Esophagus mucosa (tissue), 1 donor: ENCODE results near the gene SHANK3. TPM values are rescaled to one million over a fixed set of nuclear protein-coding genes. Genes with fewer than 3 reads are reported as not detected.

Experiments used
- ATAC-seq: fragments of 200-7000 bp; cut with Tn5 transposase; one replicate; pipeline ENCODE4 v1.9.1; 2020
- total RNA-seq: library from RNA; stranded (reverse); gene quantifications from one replicate; pipeline ENCODE4 v1.2.4, GENCODE V29; 2023
- donor health status: DM: yes; HTN: yes; CAD: no.

Gene SHANK3
- total RNA-seq, 1 donor from 2014 or later: 5.9 TPM

DNA sequence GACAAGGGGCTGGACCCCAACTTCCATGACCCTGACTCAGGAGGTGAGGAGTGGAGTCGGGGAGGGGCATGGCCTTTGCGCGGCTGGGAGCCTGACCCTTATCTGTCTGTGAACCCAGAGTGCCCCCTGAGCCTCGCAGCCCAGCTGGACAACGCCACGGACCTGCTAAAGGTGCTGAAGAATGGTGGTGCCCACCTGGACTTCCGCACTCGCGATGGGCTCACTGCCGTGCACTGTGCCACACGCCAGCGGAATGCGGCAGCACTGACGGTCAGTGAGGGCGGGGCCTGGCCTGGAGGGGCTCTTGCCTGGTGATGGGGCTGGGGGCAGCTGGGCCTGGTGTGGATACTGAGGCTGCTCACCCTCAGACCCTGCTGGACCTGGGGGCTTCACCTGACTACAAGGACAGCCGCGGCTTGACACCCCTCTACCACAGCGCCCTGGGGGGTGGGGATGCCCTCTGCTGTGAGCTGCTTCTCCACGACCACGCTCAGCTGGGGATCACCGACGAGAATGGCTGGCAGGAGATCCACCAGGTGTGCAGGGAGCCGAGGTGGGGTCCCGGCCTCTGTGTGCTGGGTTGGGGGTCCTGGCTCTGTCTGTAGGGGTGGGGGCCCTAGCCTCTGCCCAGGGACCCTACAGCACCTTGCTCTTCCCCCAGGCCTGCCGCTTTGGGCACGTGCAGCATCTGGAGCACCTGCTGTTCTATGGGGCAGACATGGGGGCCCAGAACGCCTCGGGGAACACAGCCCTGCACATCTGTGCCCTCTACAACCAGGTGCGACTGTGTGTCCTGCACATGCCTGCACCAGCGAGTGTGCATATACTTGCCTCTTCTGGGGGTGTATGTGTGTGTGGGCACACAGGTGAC is 6.3 kb downstream of the SHANK3 start:
- ATAC-seq: no peak

DNA sequence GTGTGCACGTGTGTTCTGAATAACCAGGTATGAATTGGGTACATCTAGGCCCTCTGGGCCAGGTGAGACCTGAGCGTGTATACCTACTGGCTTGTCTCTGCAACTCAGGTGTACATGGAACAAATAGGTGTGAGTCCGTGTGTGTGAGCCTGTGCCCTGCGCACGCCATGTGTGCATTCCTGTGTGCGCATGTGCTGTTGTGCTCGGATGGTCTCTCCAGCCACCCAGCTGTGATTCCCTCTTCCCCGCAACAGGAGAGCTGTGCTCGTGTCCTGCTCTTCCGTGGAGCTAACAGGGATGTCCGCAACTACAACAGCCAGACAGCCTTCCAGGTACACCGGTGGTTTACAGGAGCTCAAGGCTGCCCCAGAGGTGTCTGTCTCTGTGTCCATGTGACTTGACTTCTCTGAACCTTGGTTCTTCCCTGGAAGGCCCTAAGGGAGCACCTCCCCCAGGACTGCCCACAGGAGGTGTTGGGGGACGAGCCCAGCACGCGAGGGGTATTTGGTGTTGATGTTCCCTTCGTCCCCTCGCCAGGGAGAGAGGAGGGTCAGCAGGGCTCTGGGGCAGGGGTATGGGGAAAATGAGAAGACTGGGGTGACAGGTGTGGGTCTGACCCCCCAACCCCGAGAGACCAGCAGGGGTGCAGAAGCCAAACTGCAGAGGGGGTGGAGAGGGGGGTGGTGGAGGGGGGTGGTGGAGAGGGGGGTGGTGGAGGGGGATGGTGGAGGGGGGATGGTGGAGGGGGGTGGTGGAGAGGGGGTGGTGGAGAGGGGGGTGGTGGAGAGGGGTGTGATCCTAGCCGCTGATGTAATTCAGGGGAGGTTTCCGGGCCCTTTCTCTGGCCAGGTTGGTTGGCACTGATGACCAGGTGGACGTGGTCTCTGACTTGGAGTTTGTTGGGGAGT is 10.7 kb downstream of the SHANK3 start:
- ATAC-seq: peak; percentile 57

DNA sequence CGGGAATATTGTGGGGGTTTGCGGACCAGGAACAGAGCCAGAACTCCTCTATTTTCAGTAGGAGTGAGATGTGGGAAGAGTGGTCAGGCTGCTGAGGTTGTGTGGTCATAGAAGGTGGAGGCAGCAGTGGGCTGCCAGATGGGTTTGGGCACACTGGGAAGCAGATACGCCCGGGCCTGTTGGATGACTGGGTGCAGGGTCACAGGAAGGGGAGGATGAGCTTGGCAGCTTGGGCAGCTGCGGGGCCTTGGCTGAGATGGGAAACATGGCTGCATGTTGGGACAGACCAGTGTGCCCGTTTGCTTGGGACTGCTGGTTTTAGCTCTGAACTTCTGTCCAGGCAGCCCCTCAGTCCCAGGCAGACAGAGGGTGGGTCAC is 11.4 kb downstream of the SHANK3 start:
- peak; percentile 69 for ATAC-seq

DNA sequence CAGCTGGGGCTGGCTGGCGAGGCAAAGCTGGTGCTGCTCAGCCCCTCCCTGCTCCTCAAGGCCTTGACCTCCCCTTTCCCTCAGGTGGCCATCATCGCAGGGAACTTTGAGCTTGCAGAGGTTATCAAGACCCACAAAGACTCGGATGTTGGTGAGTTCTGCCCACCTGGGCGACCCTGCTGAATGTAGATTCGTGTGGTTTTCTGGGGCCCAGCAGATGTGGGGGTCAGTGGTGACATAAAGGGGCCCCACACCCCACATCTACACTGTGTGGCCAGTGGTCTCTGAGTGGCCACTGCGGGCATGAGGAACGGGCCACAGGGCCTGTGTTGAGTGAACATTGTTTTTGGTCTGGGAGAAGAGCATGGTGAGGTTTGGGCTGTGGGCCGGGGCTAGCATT is 11.9 kb downstream of the SHANK3 start:
- ATAC-seq: peak; percentile 33

DNA sequence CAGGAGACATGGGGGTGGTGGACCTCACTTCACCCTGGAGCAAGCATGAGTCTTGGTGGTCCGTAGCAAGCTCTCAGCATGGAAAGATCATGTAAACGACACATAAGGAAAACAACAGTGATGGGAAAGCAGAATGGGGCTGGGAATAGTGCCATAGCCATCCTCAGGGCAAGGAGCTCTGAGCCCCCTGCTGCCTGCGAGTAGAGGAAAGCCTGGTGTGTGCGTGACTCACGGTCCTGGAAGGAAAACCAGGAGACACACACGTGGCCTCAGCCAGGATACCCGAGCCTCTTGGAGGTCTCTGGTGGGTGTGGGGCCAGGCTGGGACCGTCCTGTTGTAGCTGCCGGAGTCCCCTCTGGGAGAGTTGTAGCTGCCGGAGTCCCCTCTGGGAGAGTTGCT is 12.4 kb downstream of the SHANK3 start:
- ATAC-seq: no peak

DNA sequence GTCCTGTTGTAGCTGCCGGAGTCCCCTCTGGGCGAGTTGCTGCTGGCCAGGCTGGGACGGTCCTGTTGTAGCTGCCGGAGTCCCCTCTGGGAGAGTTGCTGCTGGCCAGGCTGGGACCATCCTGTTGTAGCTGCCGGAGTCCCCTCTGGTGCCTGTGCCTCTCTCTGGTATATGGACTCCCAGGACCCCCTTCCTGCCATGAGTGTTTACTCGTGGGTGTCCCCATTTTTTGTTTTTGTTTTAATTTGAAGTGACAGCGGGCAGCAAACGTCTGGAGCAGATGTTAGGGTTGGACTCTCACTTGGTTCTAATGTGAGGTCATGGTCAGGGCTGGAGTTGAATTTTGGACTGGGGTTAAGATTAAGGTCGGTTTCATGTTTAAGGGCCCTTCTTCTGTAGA is 14.2 kb downstream of the SHANK3 start:
- no peak for ATAC-seq

DNA sequence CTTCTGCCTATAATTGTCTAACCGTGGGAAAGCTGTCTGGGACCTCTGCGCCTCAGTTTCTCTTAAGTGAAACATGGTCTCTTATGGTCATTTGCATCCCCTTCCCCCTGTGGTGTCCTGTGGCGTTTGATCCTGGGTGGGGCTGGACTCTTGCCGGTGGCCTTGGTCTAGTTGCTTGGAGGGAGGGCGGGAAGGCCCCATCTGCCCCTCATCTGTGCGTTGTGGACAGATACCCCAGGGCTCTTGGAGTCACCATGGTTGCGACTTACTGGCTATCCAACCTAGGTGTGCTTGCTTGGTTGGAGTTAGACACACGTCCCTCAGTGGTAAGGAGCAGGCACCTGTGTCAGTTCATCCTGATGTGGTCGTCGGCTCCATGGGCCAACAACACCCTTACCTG is 15.2 kb downstream of the SHANK3 start:
- ATAC-seq: no peak

DNA sequence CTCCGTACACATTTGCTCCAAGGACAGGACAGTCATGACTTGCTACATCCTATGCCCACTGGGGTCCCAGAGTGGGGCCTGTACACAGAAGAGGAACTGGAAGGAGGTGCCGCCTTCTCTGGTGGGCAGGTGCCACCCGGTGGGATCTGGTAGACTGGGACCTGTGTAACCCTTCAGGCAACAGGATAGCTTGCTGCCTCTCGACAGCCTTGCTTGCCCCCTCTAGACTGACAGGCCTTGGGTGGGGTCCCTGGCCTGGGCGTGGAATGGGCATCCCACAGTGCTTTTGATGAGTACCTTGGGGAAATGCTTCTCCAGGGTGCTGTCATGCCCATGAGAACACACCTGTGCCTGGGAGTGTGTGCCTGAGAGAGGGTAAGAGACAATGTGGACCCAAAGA is 15.8 kb downstream of the SHANK3 start:
- ATAC-seq: peak; percentile 29

DNA sequence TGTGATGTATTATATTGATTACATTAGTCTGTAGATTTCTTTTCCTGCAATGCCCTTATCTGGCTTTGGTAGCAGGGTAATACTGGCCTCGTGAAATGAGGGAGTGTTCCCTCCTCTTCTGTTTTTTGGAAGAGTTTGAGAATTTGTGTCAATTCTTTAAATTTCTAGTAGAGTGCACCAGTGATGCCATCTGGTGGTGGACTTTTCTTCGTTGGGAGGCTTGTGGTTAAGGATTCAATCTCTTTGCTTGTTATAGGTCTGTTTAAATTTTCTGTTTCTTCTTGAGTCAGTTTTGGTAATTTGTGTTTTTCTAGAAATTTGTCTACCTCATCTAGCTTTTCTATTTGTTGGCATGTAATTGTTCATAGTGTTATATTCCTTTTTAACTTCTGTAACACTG is 18.9 kb downstream of the SHANK3 start:
- no peak for ATAC-seq

DNA sequence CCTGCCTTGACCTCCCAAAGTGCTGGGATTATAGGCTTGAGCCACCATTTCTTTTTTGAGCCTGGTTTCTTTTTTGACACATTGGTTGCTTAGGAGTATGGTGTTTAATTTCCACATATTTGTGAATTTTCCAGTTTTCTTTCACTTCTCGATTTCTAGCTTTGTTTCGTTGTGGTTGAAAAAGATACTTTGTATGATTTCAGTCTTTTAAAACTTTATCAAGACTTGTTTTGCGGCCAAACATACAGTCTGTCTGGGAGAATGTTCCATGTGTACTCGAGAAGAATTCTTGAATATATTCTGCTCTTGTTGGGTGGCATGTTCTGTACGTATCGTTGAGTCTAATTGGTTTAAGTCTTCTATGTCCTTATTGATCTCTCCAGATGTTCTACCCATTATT is 20.8 kb downstream of the SHANK3 start:
- ATAC-seq: no peak

DNA sequence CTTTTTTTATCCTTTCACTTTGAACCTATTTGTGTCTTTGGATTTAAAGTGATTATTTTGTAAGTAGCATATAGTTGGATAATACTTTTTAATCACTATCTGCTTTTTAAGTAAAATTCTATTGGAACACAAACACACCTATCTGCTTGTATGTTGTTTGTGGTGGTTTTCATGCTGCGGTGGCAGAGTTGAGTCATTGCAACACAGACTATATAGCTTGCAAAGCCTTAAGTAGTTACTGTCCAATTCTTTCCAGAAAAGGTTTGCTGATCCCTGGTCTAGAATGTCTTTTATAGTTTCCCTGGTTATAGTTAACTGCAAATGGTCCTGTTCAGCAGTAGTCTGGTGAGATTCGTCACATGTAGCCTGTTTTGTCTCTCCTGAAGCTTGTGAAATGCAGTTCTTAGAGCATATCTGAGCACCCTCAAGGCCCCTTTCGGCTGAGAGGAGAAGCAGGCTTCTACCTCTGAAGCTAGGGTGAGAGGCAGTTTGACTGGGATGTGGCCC is 21.5 kb downstream of the SHANK3 start:
- no peak for ATAC-seq

DNA sequence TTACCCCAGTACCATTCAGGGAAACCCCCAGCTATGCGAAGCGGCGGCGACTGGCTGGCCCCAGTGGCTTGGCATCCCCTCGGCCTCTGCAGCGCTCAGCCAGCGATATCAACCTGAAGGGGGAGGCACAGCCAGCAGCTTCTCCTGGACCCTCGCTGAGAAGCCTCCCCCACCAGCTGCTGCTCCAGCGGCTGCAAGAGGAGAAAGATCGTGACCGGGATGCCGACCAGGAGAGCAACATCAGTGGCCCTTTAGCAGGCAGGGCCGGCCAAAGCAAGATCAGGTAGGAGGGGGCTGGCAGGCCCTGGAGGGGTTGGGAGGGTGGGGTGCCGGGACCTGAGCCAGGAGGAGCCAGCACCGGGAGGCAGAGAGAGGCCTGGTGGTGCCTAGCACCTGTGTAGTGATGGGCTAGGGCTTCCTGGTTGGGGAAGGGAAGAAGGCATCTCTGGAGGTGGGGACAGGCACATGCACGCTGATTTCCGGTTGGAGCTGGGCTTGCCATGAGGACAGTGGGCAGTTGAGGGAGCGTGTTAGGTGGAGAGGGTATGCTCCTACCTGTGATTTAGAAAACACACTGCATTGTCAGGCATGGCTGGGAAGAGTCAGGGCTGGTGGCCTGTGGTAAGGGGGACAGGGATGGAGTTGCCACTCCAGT is 22.3 kb downstream of the SHANK3 start:
- peak; percentile 10 for ATAC-seq

DNA sequence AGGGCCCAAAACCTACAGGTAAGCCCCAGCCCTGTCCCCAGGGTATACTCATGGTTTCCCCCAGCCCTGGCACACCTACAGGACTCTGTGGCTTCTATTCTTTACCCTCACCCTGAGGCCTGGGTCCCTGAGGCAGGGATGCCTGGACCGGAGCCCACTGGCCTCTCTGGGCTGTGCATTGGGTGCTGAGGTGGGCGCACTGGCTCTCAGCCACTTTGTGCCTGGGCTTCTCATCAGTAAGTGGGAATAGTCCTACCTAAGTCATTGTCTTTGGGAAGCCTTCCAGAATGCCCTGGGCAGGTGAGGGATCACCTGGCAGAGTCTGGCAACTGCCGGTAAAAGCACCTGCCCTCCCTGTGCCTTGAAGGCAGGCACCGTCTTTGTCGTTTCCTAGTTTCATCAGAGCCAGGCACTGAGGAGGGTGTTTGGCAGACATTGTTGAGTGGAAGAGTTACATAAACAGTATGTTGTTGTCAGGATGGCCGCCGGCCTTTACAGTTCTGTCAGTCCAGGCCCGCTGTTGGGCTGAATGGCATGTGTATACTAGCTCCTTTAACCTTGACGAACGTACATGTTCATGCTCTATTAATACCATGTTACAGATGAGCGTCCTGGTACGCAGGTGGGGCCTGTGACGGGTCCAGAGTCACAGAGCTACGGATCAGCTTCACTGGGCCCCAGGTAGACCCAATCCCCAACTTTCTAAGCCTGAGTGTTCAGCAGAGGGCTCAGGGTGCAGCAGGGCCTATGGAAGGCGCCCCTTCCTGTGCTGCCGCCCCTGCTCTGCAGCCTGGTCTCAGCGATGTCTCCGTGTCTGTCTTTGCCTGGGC is 23.0 kb downstream of the SHANK3 start:
- peak; percentile 62 for ATAC-seq

DNA sequence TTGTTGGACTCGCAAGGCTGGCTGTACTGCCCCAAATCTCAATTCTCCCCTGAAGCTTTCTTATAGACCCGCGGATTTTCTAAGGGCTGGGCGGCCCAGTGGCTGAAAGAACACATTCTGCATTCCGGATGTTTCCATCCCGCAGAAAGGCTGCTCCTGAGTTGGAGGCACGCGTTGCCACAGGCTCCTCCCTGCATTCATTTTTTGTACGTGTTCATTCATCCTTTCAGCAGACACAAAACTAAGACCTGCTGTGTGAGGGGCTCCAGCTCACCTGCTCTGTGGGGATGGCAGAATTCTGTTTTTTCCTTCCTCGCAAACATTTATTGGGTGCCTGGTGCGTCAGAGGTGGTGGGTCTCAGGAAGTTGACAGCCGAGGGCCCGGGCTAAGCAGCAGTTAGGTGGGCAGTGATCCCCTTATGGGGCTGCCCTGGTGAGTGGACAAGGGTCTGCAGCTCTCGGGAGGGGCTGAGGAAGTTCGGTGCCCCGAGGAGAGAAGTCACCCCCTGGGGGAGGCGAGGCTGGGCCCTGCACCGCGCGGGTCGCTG is 23.7 kb downstream of the SHANK3 start:
- peak; percentile 4 for ATAC-seq

DNA sequence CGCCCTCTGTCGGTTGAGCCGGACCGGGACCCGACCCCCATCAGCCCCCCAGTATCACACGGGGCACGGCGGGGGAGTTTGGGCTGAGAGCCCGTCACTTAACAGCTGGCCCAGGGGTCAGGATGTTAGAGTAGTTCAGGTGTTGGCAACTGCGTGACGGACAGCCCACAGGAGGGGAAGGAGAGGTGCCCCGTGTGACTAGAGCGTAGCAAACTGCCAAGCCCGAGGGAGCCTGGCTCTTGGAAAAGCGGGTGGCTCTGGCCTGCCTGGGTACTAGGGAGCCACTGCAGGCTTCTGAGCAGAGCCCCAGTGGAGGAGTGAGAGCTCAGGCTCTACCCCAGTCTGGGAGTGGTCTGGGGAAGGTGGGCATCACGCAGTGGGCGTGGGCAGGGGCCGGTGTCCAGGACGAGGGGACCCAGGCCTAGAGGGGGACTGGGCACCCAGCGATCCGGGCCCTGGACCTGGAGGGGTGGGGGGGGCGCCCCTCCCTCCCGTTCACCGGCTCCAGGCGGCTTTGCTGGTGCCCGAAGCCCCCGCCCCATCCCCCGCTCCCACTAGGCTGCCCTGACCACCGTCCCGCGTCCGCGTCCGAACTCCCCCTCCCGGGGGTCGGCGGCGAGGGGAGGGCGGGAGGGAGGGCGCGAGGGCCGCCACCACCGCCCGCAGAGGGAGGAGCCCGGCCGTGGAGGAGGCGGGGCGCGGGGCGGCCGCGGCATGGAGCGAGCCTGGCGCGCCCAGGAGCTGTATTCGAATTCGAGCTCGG is 24.4 kb downstream of the SHANK3 start:
- peak; percentile 26 for ATAC-seq

DNA sequence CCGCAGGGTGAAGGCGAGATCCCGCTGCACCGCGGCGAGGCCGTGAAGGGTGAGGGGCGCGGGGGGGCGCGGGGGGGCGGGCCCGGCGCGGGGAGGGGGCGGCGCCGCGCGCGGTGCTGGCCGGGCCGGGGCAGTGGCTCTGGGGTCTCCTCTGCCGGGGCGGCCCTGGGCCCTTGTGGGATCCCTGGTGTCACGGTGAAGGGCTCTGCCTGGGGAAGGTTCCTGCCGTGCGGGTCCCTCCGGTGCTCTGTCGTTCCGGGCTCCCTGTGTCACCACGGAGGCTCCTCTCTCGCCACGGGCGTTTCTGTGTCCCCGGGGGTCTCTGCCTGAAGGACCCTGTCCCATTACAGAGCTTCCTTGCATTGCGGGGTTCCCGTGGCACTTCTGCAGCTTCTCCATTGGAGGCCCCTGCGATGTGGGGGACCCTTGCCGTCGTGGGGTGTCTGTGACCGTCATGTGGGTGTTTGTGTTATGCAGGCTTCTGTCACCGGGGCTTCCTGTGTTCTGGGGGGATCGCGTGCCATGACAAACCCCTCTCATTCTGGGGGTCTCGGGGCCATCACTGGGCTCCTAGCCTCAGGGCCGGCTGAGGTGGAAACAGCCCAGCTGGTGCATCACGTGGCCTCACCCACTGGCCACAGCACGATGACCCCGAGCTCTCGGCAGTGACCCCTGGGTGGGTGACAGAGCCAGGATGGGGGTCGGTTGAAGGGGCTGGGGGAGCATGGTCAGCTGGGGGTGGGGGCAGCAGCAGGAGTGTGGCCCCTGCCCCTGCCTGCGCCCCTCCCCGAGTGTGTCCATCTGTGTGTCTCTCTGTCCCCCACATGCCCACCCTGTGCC is 25.3 kb downstream of the SHANK3 start:
- ATAC-seq: no peak

DNA sequence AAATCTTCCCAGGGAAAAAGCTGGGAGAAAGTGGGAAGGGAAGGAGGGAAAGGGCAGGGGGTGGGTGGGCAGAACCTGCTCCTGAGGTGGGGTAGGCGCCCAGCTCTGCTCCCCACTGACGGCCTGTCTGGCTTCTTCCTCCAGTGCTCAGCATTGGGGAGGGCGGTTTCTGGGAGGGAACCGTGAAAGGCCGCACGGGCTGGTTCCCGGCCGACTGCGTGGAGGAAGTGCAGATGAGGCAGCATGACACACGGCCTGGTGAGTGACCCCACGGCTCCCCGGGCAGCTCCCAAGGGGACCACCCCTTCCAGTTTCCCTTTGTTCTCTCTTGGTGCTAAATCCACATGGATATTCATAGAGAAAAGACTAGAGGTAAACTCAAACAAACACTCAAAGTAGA is 25.9 kb downstream of the SHANK3 start:
- ATAC-seq: no peak

DNA sequence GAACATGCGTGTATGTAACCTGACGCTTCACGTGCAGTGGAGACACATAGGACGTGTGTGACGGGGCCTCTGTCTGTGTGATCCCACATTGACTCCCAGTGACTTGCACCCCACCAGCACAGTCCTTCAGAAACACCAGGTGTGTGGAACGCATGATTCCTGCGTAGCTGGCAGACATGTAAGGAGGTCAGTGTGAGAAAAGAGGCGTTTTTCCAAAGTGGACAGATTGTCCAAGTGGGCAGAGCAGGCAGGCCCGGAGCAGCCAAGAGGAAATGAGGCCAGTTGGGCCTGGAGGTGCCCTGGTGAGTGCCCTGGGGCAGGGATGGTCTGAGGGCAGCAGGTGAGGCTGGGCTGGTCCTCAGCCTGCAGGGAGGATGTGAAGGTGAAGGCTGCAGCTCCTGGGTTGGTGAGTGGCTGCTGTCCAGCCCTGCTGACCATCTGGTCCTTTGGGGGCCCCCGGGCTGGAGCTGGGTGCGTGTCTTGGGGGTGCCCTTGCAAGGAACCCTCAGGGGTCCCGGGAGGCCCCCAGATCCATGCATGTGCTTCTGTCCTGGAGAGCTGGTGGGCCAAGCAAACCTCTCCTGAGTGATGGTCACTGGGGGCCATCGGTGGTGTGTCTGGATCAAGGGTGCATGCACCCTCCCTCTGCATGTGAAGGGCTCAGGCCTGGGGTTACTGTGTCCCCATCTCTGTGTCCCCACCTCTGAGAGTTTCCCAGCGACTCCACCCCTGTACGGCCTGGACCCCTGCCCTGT is 26.6 kb downstream of the SHANK3 start:
- no peak for ATAC-seq

DNA sequence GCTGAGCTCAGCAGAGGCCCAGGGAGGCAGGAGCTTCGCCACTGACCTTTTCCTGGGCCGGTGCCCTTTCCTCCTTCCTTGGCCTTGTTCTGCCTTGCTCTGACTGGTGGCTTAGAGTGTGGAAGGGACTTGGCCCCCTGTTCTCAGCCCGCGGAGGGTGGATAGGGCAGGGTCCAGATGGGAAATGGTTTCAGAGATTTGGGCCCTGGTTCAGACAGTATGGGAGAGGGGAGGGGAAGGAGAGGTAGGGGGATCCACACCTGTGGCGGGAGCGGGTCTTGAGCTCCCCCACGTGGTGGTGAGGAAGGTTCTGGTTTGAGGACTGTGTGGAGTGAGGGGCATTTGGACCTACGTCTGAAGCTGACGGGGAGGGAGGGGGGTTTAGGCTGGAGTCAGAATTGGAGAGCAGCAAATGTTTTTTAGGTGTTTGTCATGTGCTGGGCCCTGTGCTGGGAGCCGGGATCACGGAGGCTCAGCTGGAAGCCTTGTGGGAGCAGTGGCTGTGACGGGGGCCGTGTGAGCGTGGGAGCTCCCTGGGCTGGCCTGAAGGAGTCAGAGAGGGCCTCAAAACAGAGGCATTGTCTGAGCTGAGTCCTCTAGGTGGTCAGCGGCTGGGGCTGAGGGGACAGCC is 27.2 kb downstream of the SHANK3 start:
- ATAC-seq: no peak
